Activated CD4-positive, alpha-beta T cell treated with anti-CD3 and anti-CD28 coated beads, Interleukin-2, amount 50 U/mL, for 1 hour (primary cell): ENCODE data around the gene GDF11.

Source experiments
- DNase-seq: peaks from one replicate; pipeline ENCODE4 v3.0.0-alpha.2; 2020

The GDF11 gene

GRCh38 chr12:55742719-55743405 lies at the start of gene GDF11:
Gene GDF11 (plus strand): TSS chr12:55743122. CDS start chr12:55743317, 195 bp downstream.
- DNase-seq, result peak; percentile 69

GRCh38 chr12:55693323-55694187 lies 49.4 kb upstream of the GDF11 start:
- no peak for DNase-seq

GRCh38 chr12:55694188-55694515 lies 48.8 kb upstream of the GDF11 start:
- no peak for DNase-seq

- no peak for DNase-seq
Observed at GRCh38 chr12:55694651-55695050, 48.3 kb upstream of the GDF11 start.

- DNase-seq, result no peak
Observed at GRCh38 chr12:55695349-55695748, 47.6 kb upstream of the GDF11 start.

- no peak for DNase-seq
Observed at GRCh38 chr12:55696141-55696540, 46.8 kb upstream of the GDF11 start.

- DNase-seq, result no peak
Observed at GRCh38 chr12:55696796-55697462, 46.0 kb upstream of the GDF11 start.

GRCh38 chr12:55697686-55698085 lies 45.2 kb upstream of the GDF11 start:
- no peak for DNase-seq

- no peak for DNase-seq
Observed at GRCh38 chr12:55698241-55698955, 44.5 kb upstream of the GDF11 start.

GRCh38 chr12:55698965-55699364 lies 44.0 kb upstream of the GDF11 start:
- no peak for DNase-seq

GRCh38 chr12:55699471-55700055 lies 43.4 kb upstream of the GDF11 start:
- DNase-seq, result no peak

GRCh38 chr12:55700255-55701018 lies 42.5 kb upstream of the GDF11 start:
- no peak for DNase-seq

GRCh38 chr12:55702861-55703260 lies 40.1 kb upstream of the GDF11 start:
- no peak for DNase-seq

GRCh38 chr12:55703288-55703687 lies 39.6 kb upstream of the GDF11 start:
- DNase-seq, result no peak

GRCh38 chr12:55703901-55704761 lies 38.8 kb upstream of the GDF11 start:
- no peak for DNase-seq

GRCh38 chr12:55704824-55705718 lies 37.9 kb upstream of the GDF11 start:
- DNase-seq, result no peak

- DNase-seq, result no peak
Observed at GRCh38 chr12:55705782-55706402, 37.0 kb upstream of the GDF11 start.

- no peak for DNase-seq
Observed at GRCh38 chr12:55706568-55707218, 36.2 kb upstream of the GDF11 start.

GRCh38 chr12:55707219-55707671 lies 35.7 kb upstream of the GDF11 start:
- DNase-seq, result no peak
